HG02571 (cell line): Measurements from ENCODE around the gene HSPBP1.

ENCODE experiments used
- ATAC-seq: cut with Tn5 transposase; IDR thresholded peaks from one replicate; pipeline ENCODE4 v1.9.1; 2021; ENCODE audit warnings: mild to moderate bottlenecking, moderate library complexity; ENCODE audit not compliant: unreplicated experiment

HSPBP1 gene

GRCh38 chr19:55305491-55305890 lies 25.6 kb upstream of the HSPBP1 start:
- ATAC-seq, result no peak

- ATAC-seq, result no peak
These were observed 25.1 kb upstream of the HSPBP1 start for GRCh38 chr19:55304980-55305379.

- no peak for ATAC-seq
These were observed 24.5 kb upstream of the HSPBP1 start for GRCh38 chr19:55304279-55304978.

- no peak for ATAC-seq
These were observed 23.6 kb upstream of the HSPBP1 start for GRCh38 chr19:55303477-55303876.

GRCh38 chr19:55302318-55302703 lies 22.4 kb upstream of the HSPBP1 start:
- no peak for ATAC-seq

- ATAC-seq, result no peak
These were observed 21.8 kb upstream of the HSPBP1 start for GRCh38 chr19:55301459-55302317.

GRCh38 chr19:55300886-55301458 lies 21.1 kb upstream of the HSPBP1 start:
- ATAC-seq, result no peak

GRCh38 chr19:55299991-55300390 lies 20.1 kb upstream of the HSPBP1 start:
- ATAC-seq, result no peak

- no peak for ATAC-seq
These were observed 17.4 kb upstream of the HSPBP1 start for GRCh38 chr19:55297267-55297666.

GRCh38 chr19:55289117-55289796 lies 9.3 kb upstream of the HSPBP1 start:
- no peak for ATAC-seq

GRCh38 chr19:55287361-55288079 lies 7.6 kb upstream of the HSPBP1 start:
- no peak for ATAC-seq

- no peak for ATAC-seq
These were observed 5.5 kb upstream of the HSPBP1 start for GRCh38 chr19:55285229-55285890.

GRCh38 chr19:55284405-55285058 lies 4.6 kb upstream of the HSPBP1 start:
- no peak for ATAC-seq

- no peak for ATAC-seq
These were observed 3.9 kb upstream of the HSPBP1 start, which contains the start of gene BRSK1 for GRCh38 chr19:55283548-55284377. Gene BRSK1 (plus strand): TSS chr19:55283997. CDS start chr19:55284443, 446 bp downstream.

- ATAC-seq, result no peak
These were observed 570 bp downstream of the HSPBP1 start for GRCh38 chr19:55279340-55279739.

GRCh38 chr19:55278391-55279135 lies 1.3 kb downstream of the HSPBP1 start:
- no peak for ATAC-seq

GRCh38 chr19:55277494-55277893 lies 2.4 kb downstream of the HSPBP1 start:
- no peak for ATAC-seq
